ENCODE data around the gene AFF3. TPM values are rescaled to one million over a fixed set of nuclear protein-coding genes. Genes with fewer than 3 reads are reported as not detected.

The AFF3 gene
- total RNA-seq, 1 experiment from 2014 or later: 0.22 TPM

- Histone ChIP-seq H3K4ac (ENCODE audit: low read depth, low read length) (no peak overlapping the region), H4K20me1 (ENCODE audit: control insufficient read depth, insufficient read depth, insufficient read length) (no peaks in the 10 kb centered on the region), H2AFZ (ENCODE audit: low read length) (no peak overlapping the region), H3K18ac (ENCODE audit: insufficient read length, low read depth, low read length) (no peak overlapping the region), H2BK5ac (ENCODE audit: insufficient read length, low read length) (no peak overlapping the region), H3K27me3 (ENCODE audit: insufficient read depth, low read length) (no peaks in the 10 kb centered on the region), H3K56ac (ENCODE audit: insufficient read length, low read depth, low read length) (no peak overlapping the region), H3K9me3 (ENCODE audit: control insufficient read depth, low read depth, low read length) (no peaks in the 10 kb centered on the region), H3K4me2 (ENCODE audit: insufficient read depth, insufficient read length, low read length) (no peak overlapping the region), H2BK15ac (ENCODE audit: low read depth, low read length) (no peak overlapping the region), H3K9ac (ENCODE audit: extremely low read depth, insufficient read length, low read length) (no peak overlapping the region), H3K23ac (ENCODE audit: insufficient read length, low read depth, low read length) (no peak overlapping the region), H3K79me2 (ENCODE audit: insufficient read depth, low read length) (no peaks in the 10 kb centered on the region), H3T11ph (ENCODE audit: low read length) (no peak overlapping the region), H4K91ac (ENCODE audit: insufficient read length, low read depth, low read length) (no peak overlapping the region), H4K8ac (replicated peaks; ENCODE audit: insufficient read length, low read depth, low read length) (no peak overlapping the region), H3K14ac (ENCODE audit: insufficient read depth, low read length) (no peak overlapping the region), H2AK5ac (ENCODE audit: insufficient read length, low read length) (no peak overlapping the region), H2BK12ac (ENCODE audit: insufficient read length, low read depth, low read length) (no peak overlapping the region), H2BK20ac (ENCODE audit: low read depth, low read length, poor library complexity, severe bottlenecking) (no peak overlapping the region), H3K23me2 (ENCODE audit: insufficient read length, low read depth, low read length, poor library complexity, severe bottlenecking) (no peaks in the 10 kb centered on the region), H4K5ac (ENCODE audit: insufficient read length, low read depth, low read length) (no peak overlapping the region), H3K4me1 (ENCODE audit: insufficient read depth, low read length) (no peaks in the 10 kb centered on the region), H2BK120ac (ENCODE audit: low read depth, low read length, poor library complexity, severe bottlenecking) (no peak overlapping the region), H3K79me1 (ENCODE audit: insufficient read depth, low read depth, low read length, poor library complexity, severe bottlenecking) (no peaks in the 10 kb centered on the region), H3K27ac (ENCODE audit: insufficient read length, low read depth, low read length) (no peak overlapping the region)
- no peaks in the 10 kb centered on the region for H3K4me1 Mint-ChIP-seq
- H3K27ac Mint-ChIP-seq: no peak overlapping the region
- H3K4me3 Mint-ChIP-seq: no peak overlapping the region
- TF ChIP-seq CTCF (conservative IDR thresholded peaks at IDR 0.05): no peak
- peaks cover 11% of the 10 kb centered on the region for H3K27me3 Mint-ChIP-seq (ENCODE audit: low read depth)
- peaks cover 0 to 12% (median 0%) of the 10 kb centered on the region in 3 experiments; a peak in 2 of 7 replicates for H3K36me3 Mint-ChIP-seq (ENCODE audit: insufficient read depth in 1 of 3, low read depth in 3 of 3)
- H3K9me3 Mint-ChIP-seq: peaks cover 12 to 18% of the 10 kb centered on the region in 2 experiments
- WGBS (ENCODE audit: extremely low coverage, insufficient read length, low lambda C conversion rate): no CpG with 5 or more reads among the region's 5 CpGs
- no peak for DNase-seq
These were observed 80.1 kb downstream of the AFF3 start for GRCh38 chr2:100062336-100062735.
